GM12891 (cell line): Measurements from ENCODE around the gene PTTG2.

Experiments
- POLR2A ChIP-seq: IDR thresholded peaks from 2 replicates; pipeline ENCODE4 v1.6.1; 2011; ENCODE audit warnings: low read depth, low read length, control low read depth
- TAF1 ChIP-seq: IDR thresholded peaks from 2 replicates; pipeline ENCODE4 v1.6.1; 2011; ENCODE audit warnings: low read depth, low read length, control low read depth

DNA sequence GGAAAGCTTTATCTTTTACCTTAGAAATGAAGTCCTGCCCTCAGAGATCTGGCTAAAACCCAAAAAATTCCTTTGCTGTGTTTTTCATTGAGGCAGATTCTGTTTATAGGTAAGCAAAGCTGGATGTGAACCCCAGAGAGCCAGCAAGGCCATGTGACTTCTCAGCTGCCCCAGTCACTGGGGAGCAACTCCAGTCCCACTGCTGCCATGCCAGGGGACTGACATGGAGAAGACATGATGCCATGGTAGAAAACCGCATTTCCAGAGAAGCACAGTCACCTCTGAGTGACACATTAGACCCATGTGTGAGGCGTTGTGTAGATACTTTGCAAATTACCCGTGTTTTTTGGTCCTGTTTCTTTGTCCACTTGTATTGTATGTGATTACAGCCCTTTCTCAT is 45.4 kb downstream of the PTTG2 start:
- no peak for TF ChIP-seq POLR2A
- TF ChIP-seq TAF1 = no peak
